GM12878 (cell line): ENCODE results near the gene ESR1. TPM values are rescaled to one million over a fixed set of nuclear protein-coding genes. Genes with fewer than 3 reads are reported as not detected.

Experiments used
- ATAC-seq: fragments of 200-7000 bp; cut with Tn5 transposase; 3 replicates; pipeline ENCODE4 v1.9.1; 2020; ENCODE audit warnings: mild to moderate bottlenecking, moderate library complexity
- BruUV-seq: library from RNA; stranded (reverse); fragments of 400-500 nt; replicated peaks from 2 replicates; lab custom pipeline; 2021; lab: Mats Ljungman, UMichigan
- CTCF ChIA-PET: fragments of 300-600 bp; sonication (Branson Sonifier 250); formaldehyde crosslinking; extraction: SDS; loops from one replicate; lab custom pipeline; 2021; ENCODE audit warnings: inconsistent platforms; lab: Yijun Ruan, JAX
- POLR2A ChIA-PET: fragments of 350-600 bp; formaldehyde crosslinking; extraction: SDS; loops from one replicate; lab custom pipeline; 2021; ENCODE audit warnings: inconsistent platforms; lab: Charles Lee
- RAD21 ChIA-PET: fragments of 300-600 bp; sonication (Branson Sonifier 250); formaldehyde crosslinking; loops from one replicate; lab custom pipeline; 2023; ENCODE audit warnings: antibody characterized with exemption; ENCODE audit not compliant: unreplicated experiment; lab: Charles Lee
- SMC1A ChIA-PET: fragments of 300-600 bp; sonication (Branson Sonifier 250); formaldehyde crosslinking; loops from one replicate; lab custom pipeline; 2023; ENCODE audit not compliant: unreplicated experiment, uncharacterized antibody; lab: Charles Lee
- DNase-seq: peaks from one replicate; pipeline ENCODE4 v3.0.0-alpha.2; 2011; ENCODE audit warnings: low read depth, low spot score
- FAIRE-seq: peaks from 3 replicates; lab custom pipeline; 2011; peaks lifted over from hg19 to GRCh38; lab: Jason Lieb, UNC
- H2AFZ ChIP-seq: 2 replicates; pipeline ENCODE4 v1.6.0; 2011; ENCODE audit warnings: low read depth, low read length, control low read depth; ENCODE audit not compliant: control insufficient read depth
- H3K27ac ChIP-seq: 2 replicates; pipeline ENCODE4 v1.5.1; 2011; ENCODE audit warnings: control low read depth; ENCODE audit not compliant: control insufficient read depth, insufficient read depth
- H3K27me3 ChIP-seq, 2 experiments: replicated peaks in 1 of 2; 2 replicates each; pipeline versions ENCODE4 v1.6.0 to v1.6.1; 2011; ENCODE audit warnings: low read length in 1 of 2; ENCODE audit not compliant: control insufficient read depth in 2 of 2, insufficient read depth in 2 of 2
- H3K36me3 ChIP-seq, 2 experiments: 2 replicates each; pipeline ENCODE4 v1.5.1; 2011; ENCODE audit warnings: low read length in 1 of 2; ENCODE audit not compliant: control insufficient read depth in 2 of 2, insufficient read depth in 2 of 2
- H3K4me1 ChIP-seq: 2 replicates; pipeline ENCODE4 v1.6.1; 2011; ENCODE audit warnings: mild to moderate bottlenecking, low read length, moderate library complexity, mixed read lengths; ENCODE audit not compliant: control insufficient read depth, insufficient read depth
- H3K4me2 ChIP-seq: 2 replicates; pipeline ENCODE4 v1.6.0; 2011; ENCODE audit warnings: control low read depth; ENCODE audit not compliant: control insufficient read depth, insufficient read depth
- H3K4me3 ChIP-seq: fragments of 200-600 bp; sonication (generic); 2 replicates; pipeline ENCODE4 v1.5.1; 2016
- H3K79me2 ChIP-seq: 2 replicates; pipeline ENCODE4 v1.6.0; 2011; ENCODE audit warnings: low read length; ENCODE audit not compliant: control insufficient read depth, insufficient read depth
- H3K9ac ChIP-seq: 2 replicates; pipeline ENCODE4 v1.8.0; 2011; ENCODE audit warnings: low read length, control low read depth, mixed read lengths; ENCODE audit not compliant: control insufficient read depth, insufficient read depth
- H3K9me3 ChIP-seq: replicated peaks from 3 replicates; pipeline ENCODE4 v1.5.1; 2011; ENCODE audit warnings: mild to moderate bottlenecking, low read length; ENCODE audit not compliant: control insufficient read depth, insufficient read depth
- H4K20me1 ChIP-seq: 2 replicates; pipeline ENCODE4 v1.6.0; 2011; ENCODE audit not compliant: control insufficient read depth, insufficient read depth
- ATF2 ChIP-seq: IDR thresholded peaks from 2 replicates; pipeline ENCODE4 v1.6.1; 2012; ENCODE audit warnings: low read length, inconsistent platforms
- ATF7 ChIP-seq: fragments of 450-650 bp; IDR thresholded peaks from 2 replicates; pipeline ENCODE4 v1.6.1; 2016; ENCODE audit warnings: low read depth, mild to moderate bottlenecking
- BCL11A ChIP-seq: IDR thresholded peaks from 2 replicates; pipeline ENCODE4 v1.6.1; 2011; ENCODE audit warnings: low read depth, low read length
- BHLHE40 ChIP-seq, 2 experiments: fragments of 450-650 bp in 1 of 2; IDR thresholded peaks; 2 replicates each; pipeline ENCODE4 v1.6.1; 2011 to 2017; ENCODE audit warnings: low read depth in 2 of 2, borderline replicate concordance in 1 of 2, improper control_type of control experiment in 1 of 2, low read length in 1 of 2, mild to moderate bottlenecking in 1 of 2
- CHD2 ChIP-seq: IDR thresholded peaks from 2 replicates; pipeline ENCODE4 v1.6.1; 2011; ENCODE audit warnings: low read depth, low read length, improper control_type of control experiment, borderline replicate concordance
- DPF2 ChIP-seq: fragments of 450-650 bp; IDR thresholded peaks from 2 replicates; pipeline ENCODE4 v1.6.1; 2017; ENCODE audit warnings: mild to moderate bottlenecking
- EED ChIP-seq: sonication (generic); IDR thresholded peaks from 2 replicates; pipeline ENCODE4 v1.6.1; 2016; ENCODE audit warnings: antibody characterized with exemption, low read depth
- EP300 ChIP-seq, 2 experiments: fragments of 150-350 bp in 1 of 2; IDR thresholded peaks; 2 replicates each; pipeline ENCODE4 v1.6.1; 2011 to 2012; ENCODE audit warnings: low read depth in 2 of 2, low read length in 2 of 2, borderline replicate concordance in 1 of 2, improper control_type of control experiment in 1 of 2, inconsistent platforms in 1 of 2; ENCODE audit not compliant: control insufficient read depth in 1 of 2
- FOXM1 ChIP-seq: IDR thresholded peaks from 2 replicates; pipeline ENCODE4 v1.6.1; 2012; ENCODE audit warnings: low read depth, mild to moderate bottlenecking, inconsistent platforms, low read length, moderate library complexity
- IKZF1 ChIP-seq: fragments of 450-650 bp; conservative IDR thresholded peaks from 2 replicates; pipeline ENCODE4 v1.6.1; 2017; ENCODE audit warnings: antibody characterized with exemption, mild to moderate bottlenecking
- IKZF2 ChIP-seq, 2 experiments: fragments of 450-650 bp; IDR thresholded peaks; 2 replicates each; pipeline ENCODE4 v1.6.1; 2017; ENCODE audit warnings: mild to moderate bottlenecking in 2 of 2, moderate library complexity in 2 of 2
- IRF4 ChIP-seq: IDR thresholded peaks from 2 replicates; pipeline ENCODE4 v1.6.1; 2011; ENCODE audit warnings: low read depth, low read length
- KDM1A ChIP-seq: fragments of 200-600 bp; sonication (generic); IDR thresholded peaks from 2 replicates; pipeline ENCODE4 v1.6.1; 2016; ENCODE audit warnings: borderline replicate concordance
- KLF5 ChIP-seq: fragments of 450-650 bp; IDR thresholded peaks from 2 replicates; pipeline ENCODE4 v1.6.1; 2014; ENCODE audit warnings: mild to moderate bottlenecking; ENCODE audit not compliant: partially characterized antibody
- PAX5 ChIP-seq: IDR thresholded peaks from 2 replicates; pipeline ENCODE4 v1.6.1; 2011; ENCODE audit warnings: low read depth, low read length, borderline replicate concordance
- RBBP5 ChIP-seq: fragments of 200-600 bp; sonication (generic); conservative IDR thresholded peaks from 2 replicates; pipeline ENCODE4 v1.6.1; 2016
- RFX5 ChIP-seq: IDR thresholded peaks from 2 replicates; pipeline ENCODE4 v1.6.1; 2011; ENCODE audit warnings: low read depth, low read length, improper control_type of control experiment
- SPI1 ChIP-seq: IDR thresholded peaks from 2 replicates; pipeline ENCODE4 v1.6.1; 2011; ENCODE audit warnings: low read depth, mild to moderate bottlenecking, low read length, moderate library complexity, borderline replicate concordance; ENCODE audit not compliant: insufficient read depth
- SREBF1 ChIP-seq: IDR thresholded peaks from 2 replicates; pipeline ENCODE4 v1.6.1; 2012; ENCODE audit warnings: mild to moderate bottlenecking, low read length
- TCF12 ChIP-seq: IDR thresholded peaks from 2 replicates; pipeline ENCODE4 v1.6.1; 2011; ENCODE audit warnings: low read depth, mild to moderate bottlenecking, low read length
- ZBTB33 ChIP-seq: fragments of 450-650 bp; IDR thresholded peaks from 2 replicates; pipeline ENCODE4 v1.6.1; 2017; ENCODE audit warnings: mild to moderate bottlenecking
- WGBS: methylation state at CpG from one replicate; pipeline ENCODE4 v1.1.6; 2016; ENCODE audit warnings: low lambda C conversion rate; ENCODE audit not compliant: insufficient replicate concordance, insufficient coverage; ENCODE audit errors: missing lambda C conversion rate; 5-methylcytosine and 5-hydroxymethylcytosine counted together
- in situ Hi-C: fragments of 300-500 bp; cut with MboI; formaldehyde crosslinking; loops from 9 replicates; pipeline ENCODE4 v1.14.3; 2018; ENCODE audit warnings: mixed read lengths
- intact Hi-C: fragments of 100-400 bp; cut with micrococcal nuclease; formaldehyde crosslinking; loops from one replicate; pipeline ENCODE4 v1.14.2; 2022; ENCODE audit not compliant: unreplicated experiment
- polyA plus RNA-seq, 11 experiments: library from polyadenylated mRNA; depleted of rRNA in 4 of 11; unstranded in 6 of 11; stranded (reverse) in 5 of 11; fragments of >200 nt; fragmentation: Nextera tagmentation in 4 of 11; fragmentation: Illumina TruSeq in 1 of 11; extraction: Ambion mirVana in 4 of 11; extraction: Trizol in 1 of 11; gene quantifications; 1 replicate in 1 of 11; 2 replicates in 10 of 11; pipeline versions ENCODE4 v1.2.1 to v1.2.3, GENCODE V29; 2011 to 2016; ENCODE audit warnings: inconsistent platforms in 2 of 11, missing spikeins in 2 of 11, low read depth in 1 of 11
- total RNA-seq, 4 experiments: library from RNA; depleted of rRNA in 3 of 4; stranded (reverse); fragments of >200 nt in 3 of 4; fragmentation: Illumina TruSeq in 1 of 4; extraction: Trizol in 1 of 4; gene quantifications; 2 replicates each; pipeline versions ENCODE4 v1.2.1 to v1.2.3, GENCODE V29; 2013 to 2021

Gene ESR1
- total and polyA plus RNA-seq, 10 of the 15 experiments (the other 5 are each of a cell fraction or from before 2014, with no cell fraction given): 0.03 to 0.51 (median 0.21) TPM; not detected in 4

GRCh38 chr6:151822252-151823111, 15.0 kb downstream of the ESR1 start:
- no peak overlapping the region for H3K9ac ChIP-seq
- in situ Hi-C loops: no loop called here
- WGBS: 10% methylated on average over 7 of the region's 7 CpGs
- ChIA-PET RAD21 (interaction anchor here (0.7 to 1.5 kb wide), 11 partner anchors 21 to 475 kb away, joined by 3 to 13 read pairs (median 4); no protein-coding TSS in a partner anchor), SMC1A (interaction anchor here (0.6 to 1.5 kb wide), 12 partner anchors 13 to 476 kb away, joined by 3 to 17 read pairs (median 3); no protein-coding TSS in a partner anchor), CTCF (interaction anchor here (0.7 to 1.3 kb wide), 8 partner anchors 9 to 303 kb away, joined by 3 to 10 read pairs (median 4); no protein-coding TSS in a partner anchor), POLR2A (interaction anchor here (0.8 kb wide), 1 partner anchor 29 kb away, joined by 5 read pairs; no protein-coding TSS in a partner anchor)
- no peaks in the 10 kb centered on the region for H3K9me3 ChIP-seq
- peak overlapping the region; percentile 3 for H3K4me2 ChIP-seq
- no peaks in the 10 kb centered on the region for H4K20me1 ChIP-seq
- ATAC-seq (peak; percentile 96), DNase-seq (peak; percentile 32), FAIRE-seq (peak; percentile 93)
- no peaks in the 10 kb centered on the region for H3K79me2 ChIP-seq
- intact Hi-C loops: loop anchor here (1.0 kb wide), 1 partner anchor 147 kb away; no protein-coding TSS in a partner anchor
- BruUV-seq: no TSS peak
- peaks cover 4% of the 10 kb centered on the region for H3K4me1 ChIP-seq
- H3K27me3 ChIP-seq: no peaks in the 10 kb centered on the region
- H3K36me3 ChIP-seq: no peaks in the 10 kb centered on the region
- no peak overlapping the region; the same call in 1 of the 2 replicates for H2AFZ ChIP-seq
- no peak overlapping the region for H3K4me3 ChIP-seq
- no peak overlapping the region for H3K27ac ChIP-seq
- TF ChIP-seq EED: peak; percentile 77
- TF ChIP-seq CHD2: no peak
- peak; percentile 65; the same call in 1 of the 2 replicates for TF ChIP-seq BCL11A
- peak; percentile 91 to 92 for TF ChIP-seq IKZF2 (IDR thresholded peaks at IDR 0.05)
- peak; percentile 94 for TF ChIP-seq DPF2
- peak; percentile 87 for TF ChIP-seq IKZF1
- TF ChIP-seq TCF12: peak; percentile 76; the same call in 1 of the 2 replicates
- TF ChIP-seq KLF5: peak; percentile 28
- 0 out of 2 replicates have a peak, but pooled peaks have one; percentile 14 for TF ChIP-seq PAX5
- peak; percentile 74; the same call in 1 of the 2 replicates for TF ChIP-seq RFX5
- TF ChIP-seq KDM1A: no peak
- peak; percentile 41; the same call in 1 of the 2 replicates for TF ChIP-seq IRF4
- TF ChIP-seq ZBTB33: no peak
- peak; percentile 68 to 73; a peak in 2 of 4 replicates for TF ChIP-seq EP300 (IDR thresholded peaks at IDR 0.05; ENCODE audit: borderline replicate concordance in 1 of 2, control insufficient read depth in 1 of 2, low read depth in 2 of 2, low read length in 2 of 2)
- no peak for TF ChIP-seq SREBF1
- no peak for TF ChIP-seq FOXM1
- TF ChIP-seq BHLHE40 (IDR thresholded peaks at IDR 0.05; ENCODE audit: borderline replicate concordance in 1 of 2, low read depth in 2 of 2, low read length in 1 of 2): peak; percentile 80 to 87
- peak; percentile 96 for TF ChIP-seq SPI1
- 0 out of 2 replicates have a peak, but pooled peaks have one; percentile 25 for TF ChIP-seq ATF2
- TF ChIP-seq ATF7: peak; percentile 48; the same call in 1 of the 2 replicates
- TF ChIP-seq RBBP5: no peak
